Gastrocnemius medialis (tissue), 4 donors: ENCODE results near the gene BMPR2.

Source experiments
- CTCF ChIP-seq, 5 experiments: fragments of 450-650 bp in 3 of 5; fragments of 200-600 bp in 2 of 5; sonication (generic) in 2 of 5; IDR thresholded peaks in 4 of 5; conservative IDR thresholded peaks in 1 of 5; 1 replicate in 4 of 5; 2 replicates in 1 of 5; pipeline ENCODE4 v1.5.1; 2016 to 2019; ENCODE audit warnings: antibody characterized with exemption in 5 of 5, mild to moderate bottlenecking in 3 of 5, moderate library complexity in 3 of 5
- POLR2A ChIP-seq, 2 donors: fragments of 450-650 bp; IDR thresholded peaks; one replicate each; pipeline ENCODE4 v1.6.1; 2017; ENCODE audit warnings: antibody characterized with exemption in 2 of 2, mild to moderate bottlenecking in 2 of 2, moderate library complexity in 2 of 2

- no peak for TF ChIP-seq CTCF (IDR thresholded peaks at IDR 0.05 in 4 of 5, conservative IDR thresholded peaks at IDR 0.05 in 1 of 5)
- no peak for TF ChIP-seq POLR2A (IDR thresholded peaks at IDR 0.05)
These were observed 66.8 kb downstream of the BMPR2 start for GRCh38 chr2:202442882-202443281.
